ENCODE data around the gene ATP5F1D.

Gene ATP5F1D

GRCh38 chr19:1261798-1262622 lies 20.5 kb downstream of the ATP5F1D start:
- peak overlapping the region; percentile 81 for H3K4me3 ChIP-seq (ENCODE audit: low read depth, low read length)
- H3K4me1 ChIP-seq, result peaks cover 38% of the 10 kb centered on the region
- no peaks in the 10 kb centered on the region for H3K9me3 ChIP-seq (ENCODE audit: control insufficient read depth, low read length)
- H3K4me2 ChIP-seq (ENCODE audit: low read length), result peak overlapping the region; percentile 90
- no peaks in the 10 kb centered on the region for H3K79me2 ChIP-seq
- no peaks in the 10 kb centered on the region for H3K27me3 ChIP-seq (ENCODE audit: control insufficient read depth, insufficient read depth, low read length)
- no peaks in the 10 kb centered on the region for H3K36me3 ChIP-seq (ENCODE audit: control insufficient read depth, insufficient read depth, low read length)
- peak overlapping the region; percentile 68 for H2AFZ ChIP-seq
- H3K27ac ChIP-seq, result peak overlapping the region; percentile 100
- H3K9ac ChIP-seq, result peak overlapping the region; percentile 70
- peak; percentile 10 for TF ChIP-seq CTCF (IDR thresholded peaks at IDR 0.05)

GRCh38 chr19:1262623-1263123 lies 21.1 kb downstream of the ATP5F1D start:
- TF ChIP-seq CTCF (IDR thresholded peaks at IDR 0.05), result no peak
- Histone ChIP-seq H2AFZ (peak overlapping the region; percentile 68), H3K4me1 (peaks cover 43% of the 10 kb centered on the region), H3K27ac (peak overlapping the region; percentile 100), H3K9ac (no peak overlapping the region), H3K9me3 (ENCODE audit: control insufficient read depth, low read length) (no peaks in the 10 kb centered on the region), H3K27me3 (ENCODE audit: control insufficient read depth, insufficient read depth, low read length) (no peaks in the 10 kb centered on the region), H3K36me3 (ENCODE audit: control insufficient read depth, insufficient read depth, low read length) (no peaks in the 10 kb centered on the region), H3K4me2 (ENCODE audit: low read length) (peak overlapping the region; percentile 90), H3K79me2 (no peaks in the 10 kb centered on the region), H3K4me3 (ENCODE audit: low read depth, low read length) (peak overlapping the region; percentile 44)

- Histone ChIP-seq H3K79me2 (no peaks in the 10 kb centered on the region), H3K9me3 (ENCODE audit: control insufficient read depth, low read length) (no peaks in the 10 kb centered on the region), H3K9ac (no peak overlapping the region), H2AFZ (peak overlapping the region; percentile 53), H3K4me3 (ENCODE audit: low read depth, low read length) (no peak overlapping the region), H3K27ac (peak overlapping the region; percentile 100), H3K36me3 (ENCODE audit: control insufficient read depth, insufficient read depth, low read length) (no peaks in the 10 kb centered on the region), H3K27me3 (ENCODE audit: control insufficient read depth, insufficient read depth, low read length) (no peaks in the 10 kb centered on the region), H3K4me1 (peaks cover 48% of the 10 kb centered on the region), H3K4me2 (ENCODE audit: low read length) (no peak overlapping the region)
- TF ChIP-seq CTCF (IDR thresholded peaks at IDR 0.05), result no peak
These were observed 21.6 kb downstream of the ATP5F1D start for GRCh38 chr19:1263188-1263587.

- Histone ChIP-seq H3K36me3 (ENCODE audit: control insufficient read depth, insufficient read depth, low read length) (no peaks in the 10 kb centered on the region), H3K27me3 (ENCODE audit: control insufficient read depth, insufficient read depth, low read length) (no peaks in the 10 kb centered on the region), H2AFZ (no peak overlapping the region), H3K27ac (peak overlapping the region; percentile 53), H3K9ac (no peak overlapping the region), H3K4me1 (peaks cover 55% of the 10 kb centered on the region), H3K79me2 (peaks cover 1% of the 10 kb centered on the region), H3K4me2 (ENCODE audit: low read length) (no peak overlapping the region), H3K9me3 (ENCODE audit: control insufficient read depth, low read length) (no peaks in the 10 kb centered on the region), H3K4me3 (ENCODE audit: low read depth, low read length) (no peak overlapping the region)
- no peak for TF ChIP-seq CTCF (IDR thresholded peaks at IDR 0.05)
These were observed 23.5 kb downstream of the ATP5F1D start for GRCh38 chr19:1264801-1265614.
